ENCODE data around the gene RUBCN. TPM values are rescaled to one million over a fixed set of nuclear protein-coding genes. Genes with fewer than 3 reads are reported as not detected.

The RUBCN gene
- total RNA-seq, 1 donor from 2014 or later, result 28.2 TPM

- peaks cover 25% of the 10 kb centered on the region for H3K36me3 ChIP-seq (ENCODE audit: insufficient read depth, low read length)
- peaks cover 46% of the 10 kb centered on the region for H3K36me3 Mint-ChIP-seq (ENCODE audit: low read depth, unreplicated experiment)
- H3K4me2 ChIP-seq (ENCODE audit: low read length), result no peak overlapping the region
- no peaks in the 10 kb centered on the region for H4K20me1 ChIP-seq (ENCODE audit: insufficient read depth, low read length)
- H3K27me3 ChIP-seq (ENCODE audit: insufficient read depth, low read length), result no peaks in the 10 kb centered on the region
- H3K4me1 Mint-ChIP-seq (ENCODE audit: low read depth, unreplicated experiment), result no peaks in the 10 kb centered on the region
- H3K4me3 Mint-ChIP-seq (ENCODE audit: unreplicated experiment), result no peak overlapping the region
- TF ChIP-seq EZH2 (IDR thresholded peaks at IDR 0.05; ENCODE audit: insufficient read depth, low read length) (no peak), CTCF (IDR thresholded peaks at IDR 0.05; ENCODE audit: insufficient read depth, low read depth, low read length) (no peak)
- FAIRE-seq, result no peak
- H3K9me3 ChIP-seq (ENCODE audit: insufficient read depth, low read depth, low read length), result no peaks in the 10 kb centered on the region
- no peak overlapping the region for H2AFZ ChIP-seq (ENCODE audit: low read depth, low read length)
- H3K4me3 ChIP-seq (ENCODE audit: insufficient read depth, low read depth, low read length), result no peak overlapping the region
- H3K9ac ChIP-seq (ENCODE audit: low read length), result no peak overlapping the region
- no peaks in the 10 kb centered on the region for H3K9me3 Mint-ChIP-seq (ENCODE audit: unreplicated experiment)
- no peak overlapping the region for H3K27ac Mint-ChIP-seq (ENCODE audit: unreplicated experiment)
- H3K79me2 ChIP-seq (ENCODE audit: insufficient read depth, low read length), result no peaks in the 10 kb centered on the region
- peaks cover 3% of the 10 kb centered on the region for H3K4me1 ChIP-seq (ENCODE audit: insufficient read depth, low read length)
- no peak overlapping the region for H3K27ac ChIP-seq (ENCODE audit: low read depth, low read length)
- H3K27me3 Mint-ChIP-seq (ENCODE audit: low read depth, unreplicated experiment), result no peaks in the 10 kb centered on the region
- DNase-seq (ENCODE audit: low read depth), result no peak
Measured at GRCh38 chr3:197700095-197700494, 36.6 kb downstream of the RUBCN start.

- Histone ChIP-seq H4K20me1 (ENCODE audit: insufficient read depth, low read length) (no peaks in the 10 kb centered on the region), H3K79me2 (ENCODE audit: insufficient read depth, low read length) (no peaks in the 10 kb centered on the region), H3K27ac (ENCODE audit: low read depth, low read length) (no peak overlapping the region), H3K4me2 (ENCODE audit: low read length) (no peak overlapping the region), H3K4me1 (ENCODE audit: insufficient read depth, low read length) (peaks cover 3% of the 10 kb centered on the region), H3K9me3 (ENCODE audit: insufficient read depth, low read depth, low read length) (no peaks in the 10 kb centered on the region), H2AFZ (ENCODE audit: low read depth, low read length) (no peak overlapping the region), H3K36me3 (ENCODE audit: insufficient read depth, low read length) (peaks cover 45% of the 10 kb centered on the region), H3K4me3 (ENCODE audit: insufficient read depth, low read depth, low read length) (no peak overlapping the region), H3K9ac (ENCODE audit: low read length) (no peak overlapping the region), H3K27me3 (ENCODE audit: insufficient read depth, low read length) (no peaks in the 10 kb centered on the region)
- Mint-ChIP-seq H3K27me3 (ENCODE audit: low read depth, unreplicated experiment) (no peaks in the 10 kb centered on the region), H3K4me3 (ENCODE audit: unreplicated experiment) (no peak overlapping the region), H3K36me3 (ENCODE audit: low read depth, unreplicated experiment) (peaks cover 50% of the 10 kb centered on the region), H3K9me3 (ENCODE audit: unreplicated experiment) (no peaks in the 10 kb centered on the region), H3K4me1 (ENCODE audit: low read depth, unreplicated experiment) (no peaks in the 10 kb centered on the region), H3K27ac (ENCODE audit: unreplicated experiment) (no peak overlapping the region)
- no peak for TF ChIP-seq EZH2 (IDR thresholded peaks at IDR 0.05; ENCODE audit: insufficient read depth, low read length)
- TF ChIP-seq CTCF (IDR thresholded peaks at IDR 0.05; ENCODE audit: insufficient read depth, low read depth, low read length), result no peak
- no peak for DNase-seq (ENCODE audit: low read depth)
- FAIRE-seq, result no peak
Measured at GRCh38 chr3:197697355-197697754, 39.3 kb downstream of the RUBCN start.

GRCh38 chr3:197694251-197694650 lies 42.5 kb downstream of the RUBCN start:
- Mint-ChIP-seq H3K9me3 (ENCODE audit: unreplicated experiment) (no peaks in the 10 kb centered on the region), H3K27me3 (ENCODE audit: low read depth, unreplicated experiment) (no peaks in the 10 kb centered on the region), H3K27ac (ENCODE audit: unreplicated experiment) (no peak overlapping the region), H3K36me3 (ENCODE audit: low read depth, unreplicated experiment) (peaks cover 43% of the 10 kb centered on the region), H3K4me3 (ENCODE audit: unreplicated experiment) (no peak overlapping the region), H3K4me1 (ENCODE audit: low read depth, unreplicated experiment) (no peaks in the 10 kb centered on the region)
- TF ChIP-seq EZH2 (IDR thresholded peaks at IDR 0.05; ENCODE audit: insufficient read depth, low read length) (no peak), CTCF (IDR thresholded peaks at IDR 0.05; ENCODE audit: insufficient read depth, low read depth, low read length) (no peak)
- Histone ChIP-seq H3K4me2 (ENCODE audit: low read length) (no peak overlapping the region), H3K4me3 (ENCODE audit: insufficient read depth, low read depth, low read length) (no peak overlapping the region), H4K20me1 (ENCODE audit: insufficient read depth, low read length) (no peaks in the 10 kb centered on the region), H3K9me3 (ENCODE audit: insufficient read depth, low read depth, low read length) (no peaks in the 10 kb centered on the region), H3K27ac (ENCODE audit: low read depth, low read length) (no peak overlapping the region), H2AFZ (ENCODE audit: low read depth, low read length) (no peak overlapping the region), H3K4me1 (ENCODE audit: insufficient read depth, low read length) (no peaks in the 10 kb centered on the region), H3K79me2 (ENCODE audit: insufficient read depth, low read length) (no peaks in the 10 kb centered on the region), H3K9ac (ENCODE audit: low read length) (no peak overlapping the region), H3K27me3 (ENCODE audit: insufficient read depth, low read length) (no peaks in the 10 kb centered on the region), H3K36me3 (ENCODE audit: insufficient read depth, low read length) (peaks cover 38% of the 10 kb centered on the region)
- FAIRE-seq (no peak), DNase-seq (ENCODE audit: low read depth) (no peak)

Measured in astrocyte (in vitro differentiated cells and primary cell).